ENCODE measurements around the gene OTUD7B.

OTUD7B gene

DNA sequence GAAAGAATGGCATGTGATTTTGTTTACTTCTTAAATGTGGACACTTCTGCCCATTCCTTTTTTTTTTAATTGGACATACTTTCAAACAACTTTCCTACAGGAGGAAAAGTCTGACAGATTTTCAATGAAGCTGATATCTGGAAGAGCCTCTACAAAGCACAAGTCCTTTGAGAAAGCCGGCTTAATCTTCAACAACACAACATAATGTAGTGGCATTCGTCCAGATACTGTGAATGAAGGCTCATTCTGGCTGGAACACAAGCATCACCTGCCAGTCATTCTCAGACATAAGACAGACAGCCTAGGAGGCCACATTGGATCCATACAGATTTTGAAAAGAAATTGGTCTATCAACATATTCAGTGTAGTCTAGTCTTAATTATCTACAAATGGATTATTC is 4.9 kb downstream of the OTUD7B start:
- H3K4me3 ChIP-seq (ENCODE audit: low read length): no peak overlapping the region
- TF ChIP-seq, protein P1, sequence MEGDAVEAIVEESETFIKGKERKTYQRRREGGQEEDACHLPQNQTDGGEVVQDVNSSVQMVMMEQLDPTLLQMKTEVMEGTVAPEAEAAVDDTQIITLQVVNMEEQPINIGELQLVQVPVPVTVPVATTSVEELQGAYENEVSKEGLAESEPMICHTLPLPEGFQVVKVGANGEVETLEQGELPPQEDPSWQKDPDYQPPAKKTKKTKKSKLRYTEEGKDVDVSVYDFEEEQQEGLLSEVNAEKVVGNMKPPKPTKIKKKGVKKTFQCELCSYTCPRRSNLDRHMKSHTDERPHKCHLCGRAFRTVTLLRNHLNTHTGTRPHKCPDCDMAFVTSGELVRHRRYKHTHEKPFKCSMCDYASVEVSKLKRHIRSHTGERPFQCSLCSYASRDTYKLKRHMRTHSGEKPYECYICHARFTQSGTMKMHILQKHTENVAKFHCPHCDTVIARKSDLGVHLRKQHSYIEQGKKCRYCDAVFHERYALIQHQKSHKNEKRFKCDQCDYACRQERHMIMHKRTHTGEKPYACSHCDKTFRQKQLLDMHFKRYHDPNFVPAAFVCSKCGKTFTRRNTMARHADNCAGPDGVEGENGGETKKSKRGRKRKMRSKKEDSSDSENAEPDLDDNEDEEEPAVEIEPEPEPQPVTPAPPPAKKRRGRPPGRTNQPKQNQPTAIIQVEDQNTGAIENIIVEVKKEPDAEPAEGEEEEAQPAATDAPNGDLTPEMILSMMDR (conservative IDR thresholded peaks at IDR 0.05; ENCODE audit: low read depth, low read length): no peak
- peak; percentile 54 for DNase-seq (ENCODE audit: low read depth)

DNA sequence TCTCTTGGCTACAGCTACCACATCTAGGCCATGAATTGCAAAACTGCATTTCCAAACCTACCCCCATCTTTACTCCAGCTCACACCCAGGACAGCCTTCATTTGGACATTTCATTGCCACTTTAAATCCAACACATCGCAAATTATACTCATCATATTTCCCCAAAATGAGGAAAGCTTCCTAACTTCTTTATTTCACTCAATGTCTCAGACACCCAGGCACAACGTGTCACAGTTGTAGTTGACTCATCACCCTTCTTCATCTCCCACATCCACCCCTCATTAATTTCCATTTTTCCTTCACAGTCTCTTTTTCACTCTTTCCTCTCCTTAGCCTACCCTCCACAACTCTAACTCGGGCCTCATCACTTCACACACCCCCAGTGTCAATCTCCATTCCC is 6.7 kb downstream of the OTUD7B start:
- TF ChIP-seq, protein P1 (conservative IDR thresholded peaks at IDR 0.05; ENCODE audit: low read depth, low read length): no peak
- H3K4me3 ChIP-seq (ENCODE audit: low read length): no peak overlapping the region
- no peak for DNase-seq (ENCODE audit: low read depth)

DNA sequence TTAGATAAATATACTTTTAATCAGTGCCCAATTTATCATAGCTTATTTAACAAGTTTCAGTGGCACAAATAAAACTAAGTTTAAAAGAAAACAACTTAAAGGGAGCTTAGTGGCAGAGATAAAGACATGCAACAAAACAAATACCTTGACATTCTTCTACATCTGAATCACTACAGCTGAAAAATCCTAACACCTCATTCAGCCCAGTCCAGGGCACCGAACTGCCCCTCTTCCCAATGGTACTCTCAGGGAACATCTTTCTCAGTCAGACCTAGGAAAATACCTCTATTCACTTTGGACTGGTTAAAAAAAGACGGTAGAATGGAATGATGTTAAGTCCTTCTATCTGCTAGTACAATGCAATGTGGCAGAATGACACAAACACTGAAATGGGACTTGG is 8.3 kb downstream of the OTUD7B start:
- H3K4me3 ChIP-seq (ENCODE audit: low read length): no peak overlapping the region
- TF ChIP-seq, protein P1 (conservative IDR thresholded peaks at IDR 0.05; ENCODE audit: low read depth, low read length): no peak
- no peak for DNase-seq (ENCODE audit: low read depth)

DNA sequence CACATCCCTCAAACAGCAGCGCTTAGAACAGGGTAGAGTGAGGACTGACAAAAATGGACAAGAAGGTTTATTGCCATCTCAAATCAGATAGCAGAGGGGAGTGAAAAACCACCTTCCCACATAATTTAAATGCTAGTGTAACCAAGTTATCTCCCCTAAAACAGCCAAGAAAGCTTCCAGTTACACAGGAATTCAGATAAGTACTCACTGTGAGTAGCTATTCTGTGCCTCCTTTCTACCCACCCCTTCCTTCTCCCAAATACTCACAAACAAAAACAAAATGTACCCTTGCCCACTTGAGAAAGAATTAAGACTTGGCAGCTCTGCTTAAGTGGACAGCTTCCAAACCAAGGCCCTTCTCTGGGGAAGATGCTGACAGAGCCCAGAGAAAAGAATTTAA is 9.1 kb downstream of the OTUD7B start:
- DNase-seq (ENCODE audit: low read depth): no peak
- no peak overlapping the region for H3K4me3 ChIP-seq (ENCODE audit: low read length)
- TF ChIP-seq, protein P1 (conservative IDR thresholded peaks at IDR 0.05; ENCODE audit: low read depth, low read length): no peak

DNA sequence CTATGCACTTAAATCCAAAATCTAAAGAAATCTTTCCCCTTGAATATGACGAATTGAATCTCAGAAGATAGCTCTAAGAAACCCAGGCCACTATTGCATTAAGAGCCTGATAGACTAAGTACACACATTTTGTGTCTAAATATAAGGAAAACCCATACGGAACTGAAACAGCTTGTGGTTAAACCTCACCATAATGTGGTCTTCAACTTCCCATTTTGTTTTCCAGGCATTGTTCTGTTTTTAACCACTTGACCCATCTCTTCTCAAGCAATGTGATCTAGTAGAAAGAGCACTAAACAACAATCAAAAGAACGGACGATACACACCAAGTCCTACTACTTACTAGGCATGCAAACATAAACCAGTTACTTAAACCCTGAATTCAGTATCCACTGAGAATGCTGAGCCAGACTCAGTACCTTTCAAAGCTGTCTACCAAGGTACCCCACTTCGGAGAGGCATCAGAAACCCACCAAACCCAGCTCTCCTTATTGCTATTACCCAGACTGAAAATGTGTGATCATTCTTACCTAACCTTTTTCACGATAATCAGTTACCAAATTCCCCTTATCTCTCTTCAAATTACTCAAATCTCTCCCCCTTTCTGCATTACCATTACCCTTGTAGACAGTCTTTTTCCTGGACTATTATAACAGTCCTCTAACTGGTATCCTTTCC is 12.8 kb downstream of the OTUD7B start:
- DNase-seq (ENCODE audit: low read depth): no peak
- no peak overlapping the region for H3K4me3 ChIP-seq (ENCODE audit: low read length)
- TF ChIP-seq, protein P1 (conservative IDR thresholded peaks at IDR 0.05; ENCODE audit: low read depth, low read length): no peak

DNA sequence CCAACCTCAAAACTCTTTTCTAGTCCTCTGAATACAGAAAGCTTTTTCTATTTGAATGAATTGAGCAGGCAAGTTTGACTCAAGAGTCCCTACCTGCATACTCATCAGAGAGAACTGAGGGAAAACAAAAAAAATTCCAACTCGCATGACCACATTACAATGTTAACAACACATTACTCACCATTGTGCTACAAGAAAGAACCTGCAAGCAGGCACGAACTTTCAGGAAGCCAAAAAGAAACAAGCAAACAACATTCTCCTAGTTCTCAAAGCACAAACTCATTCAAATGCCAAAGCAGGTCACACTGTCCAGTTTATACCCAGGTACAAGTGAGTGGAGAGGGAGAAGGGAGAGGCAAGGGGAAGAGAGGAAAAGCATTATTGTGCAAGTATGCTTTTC is 14.6 kb downstream of the OTUD7B start:
- TF ChIP-seq, protein P1 (conservative IDR thresholded peaks at IDR 0.05; ENCODE audit: low read depth, low read length): no peak
- no peak overlapping the region for H3K4me3 ChIP-seq (ENCODE audit: low read length)
- DNase-seq (ENCODE audit: low read depth): no peak

DNA sequence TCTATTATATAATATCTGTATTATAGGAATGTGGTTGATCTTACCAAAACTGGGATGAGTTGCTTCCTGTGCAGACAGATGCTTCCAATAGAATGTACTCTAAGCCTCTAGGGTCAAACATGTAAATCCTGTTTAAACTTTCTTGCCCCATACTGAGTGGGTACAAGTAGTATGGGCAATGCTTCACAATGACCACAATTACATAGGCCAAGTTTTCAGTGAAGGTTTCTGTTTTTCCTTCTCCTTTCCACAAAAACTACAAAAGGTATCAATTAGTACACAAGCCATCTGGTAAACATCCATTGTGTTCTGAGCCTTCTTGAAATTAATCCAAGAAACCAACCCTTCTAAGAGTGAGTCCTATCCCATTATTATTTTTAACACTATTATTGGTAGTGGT is 16.8 kb downstream of the OTUD7B start:
- DNase-seq (ENCODE audit: low read depth): no peak
- H3K4me3 ChIP-seq (ENCODE audit: low read length): no peak overlapping the region
- TF ChIP-seq, protein P1 (conservative IDR thresholded peaks at IDR 0.05; ENCODE audit: low read depth, low read length): no peak

Measured in retinal pigment epithelial cell (primary cell).